CD4-positive, alpha-beta T cell treated with Interferon alpha-2 for 1 hour (primary cell): ENCODE data around the gene FTMT.
"Not testable (repeated sequence)": the region's sequence is repeated elsewhere in the genome, so short reads cannot be mapped to it uniquely, and the experiment has no call there.

Experiments used
- DNase-seq, 2 donors: peaks; one replicate each; pipeline ENCODE4 v3.0.0-alpha.2; 2020 to 2022

FTMT gene

GRCh38 chr5:121851643-121852574 lies at the start of gene FTMT:
TSS of gene FTMT (plus strand) at chr5:121851882. CDS start at chr5:121851964, 82 bp downstream.
- DNase-seq = no peak

- not testable (repeated sequence) for DNase-seq
Measured at GRCh38 chr5:121805251-121805650, 46.4 kb upstream of the FTMT start.

- no peak for DNase-seq
Measured at GRCh38 chr5:121805911-121806310, 45.8 kb upstream of the FTMT start.

GRCh38 chr5:121816164-121816563 lies 35.5 kb upstream of the FTMT start:
- DNase-seq = no peak

GRCh38 chr5:121819682-121820261 lies 31.9 kb upstream of the FTMT start:
- DNase-seq = no peak

- DNase-seq = no peak
Measured at GRCh38 chr5:121833617-121834016, 18.1 kb upstream of the FTMT start.

GRCh38 chr5:121834021-121834420 lies 17.7 kb upstream of the FTMT start:
- no peak for DNase-seq

GRCh38 chr5:121841892-121842291 lies 9.8 kb upstream of the FTMT start:
- DNase-seq = no peak

GRCh38 chr5:121850272-121850671 lies 1.4 kb upstream of the FTMT start:
- no peak for DNase-seq

GRCh38 chr5:121853850-121854249 lies 2.2 kb downstream of the FTMT start:
- no peak for DNase-seq

GRCh38 chr5:121862801-121863200 lies 11.1 kb downstream of the FTMT start:
- no peak for DNase-seq

GRCh38 chr5:121863753-121864285 lies 12.1 kb downstream of the FTMT start:
- DNase-seq = no peak

- DNase-seq = no peak
Measured at GRCh38 chr5:121867403-121867802, 15.7 kb downstream of the FTMT start.

GRCh38 chr5:121870489-121870888 lies 18.8 kb downstream of the FTMT start:
- DNase-seq = no peak

GRCh38 chr5:121872856-121873255 lies 21.2 kb downstream of the FTMT start:
- DNase-seq = no peak

GRCh38 chr5:121873409-121873808 lies 21.7 kb downstream of the FTMT start:
- no peak for DNase-seq

- DNase-seq = no peak
Measured at GRCh38 chr5:121885630-121886029, 33.9 kb downstream of the FTMT start.

- DNase-seq = no peak
Measured at GRCh38 chr5:121887727-121888126, 36.0 kb downstream of the FTMT start.

GRCh38 chr5:121890297-121890858 lies 38.7 kb downstream of the FTMT start:
- DNase-seq = no peak

- no peak for DNase-seq
Measured at GRCh38 chr5:121897341-121897740, 45.7 kb downstream of the FTMT start.

- DNase-seq = no peak
Measured at GRCh38 chr5:121899346-121899745, 47.7 kb downstream of the FTMT start.
